ENCODE measurements around the gene TEKT4. TPM values are rescaled to one million over a fixed set of nuclear protein-coding genes. Genes with fewer than 3 reads are reported as not detected.
"Not testable (repeated sequence)": the region's sequence is repeated elsewhere in the genome, so short reads cannot be mapped to it uniquely, and the experiment has no call there.

The TEKT4 gene
- polyA plus RNA-seq, 1 donor, result not detected

DNA sequence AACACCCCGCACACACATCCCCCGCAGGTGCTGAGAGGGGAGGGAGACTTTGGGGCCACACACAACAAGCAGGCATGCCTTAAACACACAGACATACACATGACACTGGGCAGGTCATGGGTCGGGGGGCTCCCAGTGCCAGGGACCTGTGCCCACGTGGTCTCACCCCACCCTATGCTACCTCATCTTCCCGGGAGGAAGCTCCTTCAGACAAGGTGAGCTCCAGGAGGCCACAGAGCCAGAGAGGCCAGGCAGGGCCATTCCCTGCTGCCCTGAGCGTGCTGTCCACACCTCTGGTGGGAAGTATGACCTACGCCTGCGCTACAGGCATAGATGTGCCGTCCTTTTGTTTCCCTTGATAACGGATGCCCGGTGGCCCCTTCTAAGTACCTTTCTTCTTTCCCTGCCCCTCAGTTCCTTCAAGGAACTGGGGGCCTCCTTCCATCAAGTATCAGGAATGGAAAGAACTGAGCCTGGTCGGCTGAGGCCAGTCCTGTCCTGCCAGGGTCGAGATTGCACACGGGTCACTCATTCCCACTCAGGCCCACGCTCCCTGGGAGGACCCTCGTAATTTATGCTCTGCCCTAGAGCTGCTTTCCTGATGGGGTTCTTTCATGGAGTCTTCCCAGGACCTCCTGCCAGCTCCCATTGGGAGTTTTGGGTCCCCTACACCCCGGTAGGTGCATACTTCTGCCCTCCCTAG lies 4.7 kb downstream of the TEKT4 start:
- DNase-seq (ENCODE audit: low read depth), result no peak

DNA sequence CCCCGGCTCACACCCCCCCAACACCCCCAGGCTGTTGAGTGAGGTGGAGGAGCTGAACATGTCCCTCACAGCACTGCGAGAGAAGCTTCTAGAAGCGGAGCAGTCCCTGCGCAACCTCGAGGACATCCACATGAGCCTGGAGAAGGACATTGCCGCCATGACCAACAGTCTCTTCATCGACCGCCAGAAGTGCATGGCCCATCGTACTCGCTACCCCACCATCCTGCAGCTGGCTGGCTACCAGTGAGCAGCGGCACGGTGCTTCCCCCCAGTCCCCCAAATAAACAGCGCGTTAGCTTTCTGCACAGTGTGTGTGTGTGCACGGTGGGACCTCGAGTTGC lies 5.3 kb downstream of the TEKT4 start:
- no peak for DNase-seq (ENCODE audit: low read depth)

DNA sequence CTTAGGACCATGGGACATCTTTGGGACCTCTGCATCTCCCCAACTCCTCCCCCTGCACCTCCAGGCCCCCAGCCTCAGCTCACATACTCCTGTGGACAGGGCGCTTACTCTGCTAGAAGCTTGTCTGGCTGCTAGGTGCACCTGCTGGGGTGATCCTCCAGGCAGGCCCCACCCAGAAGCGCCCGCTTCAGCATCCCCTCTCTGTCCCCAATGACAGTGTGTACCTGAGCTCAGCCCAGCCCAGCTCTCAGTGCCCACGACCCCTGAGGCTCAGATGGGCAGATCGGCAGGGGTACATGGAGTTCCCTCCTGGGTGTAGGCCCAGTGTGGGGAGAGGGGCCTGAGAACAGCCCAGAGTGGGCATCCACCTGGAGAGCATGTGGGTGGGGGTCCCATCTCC lies 5.9 kb downstream of the TEKT4 start:
- DNase-seq (ENCODE audit: low read depth), result no peak

DNA sequence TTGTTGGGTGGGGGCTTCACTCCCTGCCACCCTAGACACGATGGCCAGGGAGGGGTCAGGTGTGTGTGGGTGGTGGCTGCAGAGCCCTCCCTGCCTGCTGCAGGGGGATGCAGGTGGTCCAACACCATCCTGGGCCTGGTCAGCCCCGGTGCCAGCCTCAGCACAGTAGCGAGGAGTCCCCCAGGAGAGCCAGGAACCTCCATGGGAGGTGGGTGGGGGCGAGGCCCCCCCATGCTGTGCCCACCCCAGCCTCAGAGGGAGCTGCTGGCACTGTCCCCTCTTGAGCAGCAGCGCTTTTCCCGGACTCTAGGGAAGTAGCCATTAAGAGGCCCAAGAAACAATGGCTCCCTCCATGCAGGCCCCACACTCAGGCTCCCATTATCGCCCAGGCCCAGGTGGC lies 7.3 kb downstream of the TEKT4 start:
- DNase-seq (ENCODE audit: low read depth), result not testable (repeated sequence)

DNA sequence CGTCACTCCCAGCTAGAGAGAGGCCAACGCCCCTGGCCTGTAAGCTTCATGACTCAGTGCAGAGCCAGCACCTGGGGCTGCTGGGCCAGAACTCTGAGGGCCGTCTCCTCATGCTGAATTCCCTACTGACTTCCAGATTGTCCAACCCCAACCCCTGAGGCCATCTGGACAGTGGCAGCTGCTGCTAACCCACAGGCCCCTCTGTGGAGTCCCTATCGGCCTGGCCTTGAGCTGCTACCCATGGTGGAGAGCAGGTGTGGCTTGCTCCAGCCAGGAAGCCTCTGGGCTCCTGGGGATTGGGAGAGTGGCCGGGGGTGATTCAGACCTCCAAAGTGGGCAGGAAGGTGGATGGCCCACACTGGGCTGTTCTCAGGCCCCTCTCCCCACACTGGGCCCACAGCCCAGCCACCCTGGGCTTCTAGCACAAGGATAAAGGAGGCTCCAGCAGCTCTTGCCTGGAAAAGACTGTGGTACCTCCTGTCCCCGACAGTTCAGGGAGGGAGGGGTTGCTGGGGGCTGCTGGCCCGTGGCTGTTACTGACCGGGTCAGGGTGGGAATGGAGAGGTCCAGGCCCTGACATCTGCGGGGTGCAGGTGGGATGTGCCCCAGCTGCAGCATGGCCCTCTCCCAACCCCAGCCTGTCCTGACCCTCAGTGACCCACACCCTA lies 8.2 kb downstream of the TEKT4 start:
- DNase-seq (ENCODE audit: low read depth), result no peak

DNA sequence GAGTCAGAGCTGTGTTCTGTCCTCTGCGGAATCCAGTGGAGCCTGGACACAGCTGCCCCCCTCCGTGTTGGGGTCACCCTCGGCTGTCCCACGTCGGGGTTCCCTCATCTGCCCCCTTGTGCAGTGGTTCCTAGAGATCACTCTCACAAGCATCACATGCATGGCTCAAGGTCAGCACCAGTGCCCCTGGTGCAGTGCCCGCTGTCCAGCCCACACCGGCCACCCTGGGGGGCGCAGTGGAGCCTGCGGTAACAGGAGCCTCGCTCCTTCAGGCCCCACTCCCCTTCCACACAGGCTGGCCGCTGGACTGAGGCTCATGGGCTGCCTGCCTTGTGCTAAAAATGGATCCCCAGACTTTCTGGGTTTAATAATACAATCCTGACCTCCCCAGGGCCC lies 8.8 kb downstream of the TEKT4 start:
- DNase-seq (ENCODE audit: low read depth), result no peak

DNA sequence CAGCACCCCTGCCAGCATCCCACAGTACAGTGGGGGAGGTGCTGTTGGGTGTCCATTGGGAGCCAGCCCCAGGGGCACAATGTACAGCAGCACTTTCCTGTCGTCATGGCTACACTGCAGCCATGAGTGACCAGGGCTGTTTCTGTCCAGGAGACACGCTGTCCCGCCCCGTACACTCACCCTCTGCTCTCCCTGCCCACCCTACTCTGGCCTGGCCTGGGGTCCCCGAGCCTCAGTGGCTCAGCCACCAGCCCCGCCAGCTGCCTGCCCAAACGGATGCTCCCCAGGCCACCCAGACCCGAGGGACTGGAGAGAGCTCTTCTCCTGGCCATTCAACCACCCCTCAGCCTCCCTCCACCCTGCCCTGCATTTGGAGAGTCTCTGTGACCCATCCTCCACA lies 9.3 kb downstream of the TEKT4 start:
- no peak for DNase-seq (ENCODE audit: low read depth)

DNA sequence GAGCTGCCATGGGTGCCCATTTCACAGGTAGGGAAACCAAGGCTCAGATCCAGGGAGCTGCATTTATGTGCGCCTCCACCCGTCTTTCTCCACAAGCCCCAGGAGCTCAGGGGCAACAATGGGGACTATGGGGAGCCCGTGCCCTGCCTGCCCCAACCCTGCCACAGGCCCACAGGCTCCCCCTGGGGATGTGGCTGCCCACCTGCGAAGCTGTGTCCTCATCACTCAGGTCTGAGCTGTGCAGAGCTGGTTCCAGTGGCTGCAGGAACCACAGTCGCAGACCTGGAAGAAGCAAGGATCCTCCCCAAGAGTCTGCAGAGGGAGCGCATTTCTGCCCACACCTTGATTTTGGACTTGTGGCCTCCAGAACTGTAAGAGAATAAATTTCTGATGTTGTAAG lies 9.8 kb downstream of the TEKT4 start:
- no peak for DNase-seq (ENCODE audit: low read depth)

DNA sequence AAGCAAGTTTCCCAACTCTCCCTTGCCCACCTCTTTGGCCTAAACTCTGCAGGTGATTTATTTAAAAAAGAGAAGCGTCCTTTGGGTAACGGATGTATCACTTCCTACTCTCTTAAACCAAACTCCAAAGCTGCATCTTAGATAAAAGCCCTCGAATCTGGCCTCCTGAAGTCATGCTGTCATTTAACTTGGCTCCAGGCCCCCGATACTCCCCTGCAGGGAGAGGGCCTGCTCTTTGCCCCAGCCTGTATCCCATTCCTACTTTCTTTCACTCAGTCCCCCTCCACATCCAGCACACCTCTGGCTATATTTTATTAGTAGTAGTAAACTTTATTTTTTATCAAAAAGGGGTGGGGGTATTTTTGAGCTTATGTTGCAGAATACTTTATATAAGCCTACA lies 19.0 kb downstream of the TEKT4 start:
- no peak for DNase-seq (ENCODE audit: low read depth)

DNA sequence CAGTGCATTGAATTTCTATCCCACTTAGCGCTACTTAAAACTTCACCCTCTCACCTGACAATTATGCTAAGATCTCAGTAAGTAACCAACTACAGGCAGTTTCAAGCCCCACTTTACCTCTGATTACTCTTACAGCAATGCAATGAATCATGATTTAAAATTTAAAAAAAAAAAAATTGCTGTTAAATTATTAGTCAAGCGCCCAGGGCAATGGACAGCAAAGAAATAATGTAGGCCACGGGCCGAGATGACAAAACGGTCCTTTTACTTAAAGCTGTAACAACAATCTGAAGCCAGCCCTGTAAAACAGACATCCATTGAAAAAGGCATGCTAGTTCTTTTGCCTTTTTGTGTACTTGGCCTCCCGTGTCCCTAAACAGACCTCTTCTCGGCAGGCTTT lies 24.0 kb downstream of the TEKT4 start:
- DNase-seq (ENCODE audit: low read depth), result not testable (repeated sequence)

DNA sequence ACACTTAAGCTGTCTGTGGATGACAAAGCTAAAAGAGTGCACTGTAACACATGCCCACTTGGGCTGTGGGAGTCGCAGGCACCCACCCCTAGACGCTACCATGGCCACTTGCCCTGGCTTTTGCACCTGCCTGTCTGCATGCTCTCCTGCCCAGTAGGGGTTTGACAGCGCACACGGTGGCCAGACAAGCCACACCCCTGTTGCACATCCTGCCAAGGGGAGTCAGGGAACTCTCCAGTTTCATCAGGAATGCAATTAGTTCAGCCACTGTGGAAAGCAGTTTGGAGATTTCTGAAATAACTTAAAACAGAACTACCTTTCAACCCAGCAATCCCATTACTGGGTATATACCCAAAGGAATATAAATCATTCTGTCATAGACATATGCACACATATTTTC lies 35.7 kb downstream of the TEKT4 start:
- DNase-seq (ENCODE audit: low read depth), result not testable (repeated sequence)

DNA sequence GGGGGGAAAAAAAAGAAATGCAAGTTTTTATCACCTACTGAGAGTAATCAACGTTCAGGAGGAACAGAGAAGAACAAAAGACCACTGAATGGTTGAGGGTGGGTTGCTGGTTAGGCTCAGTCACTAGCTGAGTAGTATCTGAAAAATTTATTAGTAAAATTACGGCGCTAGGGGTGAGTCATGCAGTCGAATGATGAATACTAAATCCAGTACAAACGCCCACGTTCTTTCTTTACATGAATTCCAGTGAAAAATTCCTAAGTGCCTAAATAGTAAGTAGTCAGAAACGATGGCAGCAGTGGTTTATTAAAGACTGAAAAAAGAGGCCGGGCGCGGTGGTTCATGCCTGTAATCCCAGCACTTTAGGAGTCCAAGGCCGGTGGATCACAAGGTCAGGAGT lies 52.0 kb downstream of the TEKT4 start:
- DNase-seq (ENCODE audit: low read depth), result no peak

DNA sequence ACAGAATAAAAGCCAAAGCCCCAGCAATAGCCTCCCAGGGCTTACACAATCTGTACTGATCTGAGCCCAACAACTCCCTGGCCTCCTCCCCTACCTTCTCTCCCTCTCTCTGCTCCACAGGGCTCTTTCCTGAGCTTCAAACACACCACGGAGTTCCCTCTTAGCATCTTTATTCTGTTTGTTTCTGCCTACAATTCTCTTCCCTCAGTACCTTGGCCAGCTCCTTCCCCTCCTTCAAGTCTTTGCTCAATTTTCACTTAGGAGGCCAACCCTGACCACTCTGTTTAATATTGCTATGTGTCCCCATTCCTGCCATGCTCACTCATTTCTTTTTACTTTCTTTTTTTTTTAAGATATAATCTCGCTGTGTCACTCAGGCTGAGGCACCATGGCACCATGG lies 53.8 kb downstream of the TEKT4 start:
- not testable (repeated sequence) for DNase-seq (ENCODE audit: low read depth)

Other genes starting within 250 kb of the TEKT4 start
- gene MAL, start 154.3 kb downstream of the TEKT4 start, polyA plus RNA-seq (ENCODE audit: insufficient read length), result 2.5 TPM

Data from forelimb muscle (tissue), 1 donor.